Left ventricle myocardium superior (tissue), 1 donor: ENCODE measurements around the gene MAPRE3. TPM values are rescaled to one million over a fixed set of nuclear protein-coding genes. Genes with fewer than 3 reads are reported as not detected.
"Not testable (repeated sequence)": the region's sequence is repeated elsewhere in the genome, so short reads cannot be mapped to it uniquely, and the experiment has no call there.

Experiments used
- ATAC-seq: fragments of 200-7000 bp; cut with Tn5 transposase; one replicate; pipeline ENCODE4 v1.9.1; 2020; ENCODE audit warnings: mild to moderate bottlenecking, moderate library complexity
- DNase-seq: peaks from one replicate; pipeline ENCODE4 v3.0.0-alpha.2; 2020
- intact Hi-C: fragments of 100-400 bp; cut with micrococcal nuclease; formaldehyde crosslinking; loops from one replicate; pipeline ENCODE4 v1.11.0; 2022
- total RNA-seq: library from RNA; stranded (reverse); fragmentation: NEBNext Ultra II Directional; extraction: Animal tissue kit (Norgen Biotek cat#: 25700); gene quantifications from one replicate; pipeline ENCODE4 v1.2.1, GENCODE V29; 2021
- donor health status: DM: no; HTN: yes; CAD: no; lungs with severe emphysema.

The MAPRE3 gene
- total RNA-seq, 1 donor from 2014 or later = 52.4 TPM

GRCh38 chr2:27075566-27075871, 105.1 kb downstream of the MAPRE3 start:
- not testable (repeated sequence) for ATAC-seq

GRCh38 chr2:27076323-27076722, 105.9 kb downstream of the MAPRE3 start:
- ATAC-seq (no peak), DNase-seq (no peak)
- intact Hi-C loops = no loop called here

More at GRCh38 chr2:27075566-27075871, 105.1 kb downstream of the MAPRE3 start:
- intact Hi-C loops, DNase-seq: not testable (repeated sequence)

Other genes starting within 250 kb of the MAPRE3 start
- 19.9 TPM for gene SLC35F6, start 206.4 kb upstream of the MAPRE3 start, total RNA-seq
- not detected for gene CENPA, start 184.6 kb upstream of the MAPRE3 start, total RNA-seq
- not detected for gene DPYSL5, start 122.5 kb upstream of the MAPRE3 start, total RNA-seq
- 30.9 TPM for gene TMEM214, start 62.3 kb downstream of the MAPRE3 start, total RNA-seq
- gene AGBL5, start 81.0 kb downstream of the MAPRE3 start, total RNA-seq = 9.4 TPM
- gene OST4, start 101.0 kb downstream of the MAPRE3 start, total RNA-seq = 374 TPM
- 15.7 TPM for gene EMILIN1, start 108.0 kb downstream of the MAPRE3 start, total RNA-seq
- gene KHK, start 116.1 kb downstream of the MAPRE3 start, total RNA-seq = 4.0 TPM
- 0.87 TPM for gene CGREF1, start 148.5 kb downstream of the MAPRE3 start, total RNA-seq
- gene ABHD1, start 153.2 kb downstream of the MAPRE3 start, total RNA-seq = 2.0 TPM
- 51.1 TPM for gene PREB, start 164.0 kb downstream of the MAPRE3 start, total RNA-seq
- gene PRR30, start 168.8 kb downstream of the MAPRE3 start, total RNA-seq = not detected
- gene TCF23, start 178.4 kb downstream of the MAPRE3 start, total RNA-seq = 0.10 TPM
- 112 TPM for gene ATRAID, start 241.4 kb downstream of the MAPRE3 start, total RNA-seq
- gene SLC5A6, start 241.6 kb downstream of the MAPRE3 start, total RNA-seq = 13.3 TPM
- gene CAD, start 246.7 kb downstream of the MAPRE3 start, total RNA-seq = 8.5 TPM